Large intestine (tissue), 12 donors: ENCODE measurements around the gene ARL5A. TPM values are rescaled to one million over a fixed set of nuclear protein-coding genes. Genes with fewer than 3 reads are reported as not detected.
"Not testable (repeated sequence)": the region's sequence is repeated elsewhere in the genome, so short reads cannot be mapped to it uniquely, and the experiment has no call there.

Experiments used
- DNase-seq, 2 donors: peaks; one replicate each; pipeline versions ENCODE4 v3.0.0 to v3.0.0-alpha.2; 2013
- H3K27ac ChIP-seq: one replicate; pipeline ENCODE4 v1.5.1; 2013; ENCODE audit warnings: low read length
- H3K27me3 ChIP-seq: 2 replicates; pipeline ENCODE4 v1.6.1; 2013; ENCODE audit warnings: low read length; ENCODE audit not compliant: control insufficient read depth, insufficient read depth
- H3K36me3 ChIP-seq: 2 replicates; pipeline ENCODE4 v1.6.1; 2013; ENCODE audit warnings: low read length; ENCODE audit not compliant: control insufficient read depth, insufficient read depth
- H3K4me1 ChIP-seq: one replicate; pipeline ENCODE4 v1.6.1; 2013; ENCODE audit warnings: low read length; ENCODE audit not compliant: control insufficient read depth, insufficient read depth
- H3K4me3 ChIP-seq: one replicate; pipeline ENCODE4 v1.5.1; 2013; ENCODE audit warnings: low read length
- H3K9me3 ChIP-seq: one replicate; pipeline ENCODE4 v1.6.1; 2013; ENCODE audit warnings: mild to moderate bottlenecking, low read depth, low read length, moderate library complexity; ENCODE audit not compliant: control insufficient read depth
- WGBS: methylation state at CpG from one replicate; pipeline ENCODE4 v1.1.5; 2013; ENCODE audit warnings: low lambda C conversion rate; ENCODE audit not compliant: insufficient coverage; 5-methylcytosine and 5-hydroxymethylcytosine counted together
- long read RNA-seq, 11 donors: transcript quantifications; one replicate each; lab custom pipeline, GENCODE V29; 2026
- polyA plus RNA-seq: library from polyadenylated mRNA; unstranded; fragments of 120-200 nt; gene quantifications from one replicate; pipeline ENCODE4 v1.2.1, GENCODE V29; 2013

The ARL5A gene
- polyA plus RNA-seq = 43.4 TPM
- long read RNA-seq, donor 1, full-length matches to known transcripts = 27 of 49 reads
- long read RNA-seq, donor 1, partial matches to known transcripts = 22 of 49 reads
- long read RNA-seq, donor 1, other reads (novel, unspliced or antisense) = 0 of 49 reads
- long read RNA-seq, donor 2, full-length matches to known transcripts = 35 of 35 reads
- long read RNA-seq, donor 2, partial matches to known transcripts = 0 of 35 reads
- long read RNA-seq, donor 2, other reads (novel, unspliced or antisense) = 0 of 35 reads
- long read RNA-seq, donor 3 = 0 reads
- long read RNA-seq, donor 4, full-length matches to known transcripts = 1 of 1 reads
- long read RNA-seq, donor 4, partial matches to known transcripts = 0 of 1 reads
- long read RNA-seq, donor 4, other reads (novel, unspliced or antisense) = 0 of 1 reads
- long read RNA-seq, donor 5, full-length matches to known transcripts = 16 of 16 reads
- long read RNA-seq, donor 5, partial matches to known transcripts = 0 of 16 reads
- long read RNA-seq, donor 5, other reads (novel, unspliced or antisense) = 0 of 16 reads
- long read RNA-seq, donor 6, full-length matches to known transcripts = 30 of 30 reads
- long read RNA-seq, donor 6, partial matches to known transcripts = 0 of 30 reads
- long read RNA-seq, donor 6, other reads (novel, unspliced or antisense) = 0 of 30 reads
- long read RNA-seq, donor 7, full-length matches to known transcripts = 11 of 11 reads
- long read RNA-seq, donor 7, partial matches to known transcripts = 0 of 11 reads
- long read RNA-seq, donor 7, other reads (novel, unspliced or antisense) = 0 of 11 reads
- long read RNA-seq, donor 8, full-length matches to known transcripts = 46 of 46 reads
- long read RNA-seq, donor 8, partial matches to known transcripts = 0 of 46 reads
- long read RNA-seq, donor 8, other reads (novel, unspliced or antisense) = 0 of 46 reads
- long read RNA-seq, donor 9, full-length matches to known transcripts = 24 of 24 reads
- long read RNA-seq, donor 9, partial matches to known transcripts = 0 of 24 reads
- long read RNA-seq, donor 9, other reads (novel, unspliced or antisense) = 0 of 24 reads
- long read RNA-seq, donor 10, full-length matches to known transcripts = 38 of 38 reads
- long read RNA-seq, donor 10, partial matches to known transcripts = 0 of 38 reads
- long read RNA-seq, donor 10, other reads (novel, unspliced or antisense) = 0 of 38 reads
- long read RNA-seq, donor 11, full-length matches to known transcripts = 24 of 24 reads
- long read RNA-seq, donor 11, partial matches to known transcripts = 0 of 24 reads
- long read RNA-seq, donor 11, other reads (novel, unspliced or antisense) = 0 of 24 reads

GRCh38 chr2:151828143-151828889 lies at the start of gene ARL5A:
Gene ARL5A (minus strand): TSS chr2:151828421. CDS start chr2:151828176, 245 bp downstream.
- H3K27me3 ChIP-seq = no peaks in the 10 kb centered on the region
- no peaks in the 10 kb centered on the region for H3K36me3 ChIP-seq
- H3K4me1 ChIP-seq = peaks cover 9% of the 10 kb centered on the region
- 0% methylated on average over 1 of the region's 64 CpGs for WGBS
- peak within 1 kb of the TSS; percentile 68 for H3K4me3 ChIP-seq
- H3K9me3 ChIP-seq = no peaks in the 10 kb centered on the region
- H3K27ac ChIP-seq = peak within 1 kb of the TSS; percentile 92
- peak; percentile 98 to 99 for DNase-seq

- not testable (repeated sequence) for H3K36me3 ChIP-seq, H3K4me3 ChIP-seq, DNase-seq, H3K4me1 ChIP-seq, H3K9me3 ChIP-seq, H3K27ac ChIP-seq, H3K27me3 ChIP-seq
- no CpG with 5 or more reads among the region's 34 CpGs for WGBS
Measured at GRCh38 chr2:151875631-151876030, 47.4 kb upstream of the ARL5A start.

- Histone ChIP-seq H3K27ac (no peak overlapping the region), H3K4me3 (no peak overlapping the region), H3K9me3 (no peaks in the 10 kb centered on the region), H3K36me3 (no peaks in the 10 kb centered on the region), H3K4me1 (no peaks in the 10 kb centered on the region), H3K27me3 (no peaks in the 10 kb centered on the region)
- 80% methylated on average over 1 of the region's 3 CpGs for whole genome bisulfite sequencing
- DNase-seq = no peak
Measured at GRCh38 chr2:151872463-151872862, 44.2 kb upstream of the ARL5A start.

GRCh38 chr2:151869291-151869690 lies 41.1 kb upstream of the ARL5A start:
- Histone ChIP-seq H3K4me1 (no peaks in the 10 kb centered on the region), H3K27ac (no peak overlapping the region), H3K4me3 (no peak overlapping the region), H3K9me3 (no peaks in the 10 kb centered on the region), H3K36me3 (no peaks in the 10 kb centered on the region), H3K27me3 (no peaks in the 10 kb centered on the region)
- no CpG with 5 or more reads among the region's 5 CpGs for WGBS
- DNase-seq = no peak

- Histone ChIP-seq H3K9me3 (no peaks in the 10 kb centered on the region), H3K27ac (no peak overlapping the region), H3K27me3 (no peaks in the 10 kb centered on the region), H3K36me3 (no peaks in the 10 kb centered on the region), H3K4me3 (no peak overlapping the region), H3K4me1 (no peaks in the 10 kb centered on the region)
- no CpG with 5 or more reads among the region's 5 CpGs for WGBS
- DNase-seq = no peak
Measured at GRCh38 chr2:151862700-151863099, 34.5 kb upstream of the ARL5A start.

GRCh38 chr2:151861174-151861573 lies 33.0 kb upstream of the ARL5A start:
- Histone ChIP-seq H3K27me3 (no peaks in the 10 kb centered on the region), H3K27ac (no peak overlapping the region), H3K4me3 (no peak overlapping the region), H3K36me3 (no peaks in the 10 kb centered on the region), H3K4me1 (no peaks in the 10 kb centered on the region), H3K9me3 (no peaks in the 10 kb centered on the region)
- WGBS = 100% methylated on average over 2 of the region's 4 CpGs
- DNase-seq = no peak

GRCh38 chr2:151860613-151861146 lies 32.5 kb upstream of the ARL5A start:
- Histone ChIP-seq H3K36me3 (no peaks in the 10 kb centered on the region), H3K4me1 (no peaks in the 10 kb centered on the region), H3K27me3 (no peaks in the 10 kb centered on the region), H3K4me3 (no peak overlapping the region), H3K27ac (no peak overlapping the region), H3K9me3 (no peaks in the 10 kb centered on the region)
- no peak for DNase-seq
- WGBS = no CpG with 5 or more reads among the region's 5 CpGs

GRCh38 chr2:151860210-151860609 lies 32.0 kb upstream of the ARL5A start:
- WGBS = no CpG with 5 or more reads among the region's 4 CpGs
- Histone ChIP-seq H3K36me3 (no peaks in the 10 kb centered on the region), H3K4me3 (no peak overlapping the region), H3K9me3 (no peaks in the 10 kb centered on the region), H3K4me1 (no peaks in the 10 kb centered on the region), H3K27ac (no peak overlapping the region), H3K27me3 (no peaks in the 10 kb centered on the region)
- no peak for DNase-seq

- Histone ChIP-seq H3K36me3 (no peaks in the 10 kb centered on the region), H3K4me3 (no peak overlapping the region), H3K27ac (no peak overlapping the region), H3K27me3 (no peaks in the 10 kb centered on the region), H3K9me3 (no peaks in the 10 kb centered on the region), H3K4me1 (no peaks in the 10 kb centered on the region)
- no peak for DNase-seq
Measured at GRCh38 chr2:151857650-151858049, 29.4 kb upstream of the ARL5A start.
